Endodermal cell (in vitro differentiated cells): ENCODE data around the gene RAET1E. TPM values are rescaled to one million over a fixed set of nuclear protein-coding genes. Genes with fewer than 3 reads are reported as not detected.
"Not testable (repeated sequence)": the region's sequence is repeated elsewhere in the genome, so short reads cannot be mapped to it uniquely, and the experiment has no call there.

Experiments
- DNase-seq: peaks from one replicate; pipeline ENCODE4 v3.0.0-alpha.2; 2017
- H3K27ac ChIP-seq: 2 replicates; pipeline ENCODE4 v1.5.1; 2013; ENCODE audit warnings: mild to moderate bottlenecking, low read depth, low read length, moderate library complexity
- H3K27me3 ChIP-seq: 2 replicates; pipeline ENCODE4 v1.6.1; 2013; ENCODE audit warnings: mild to moderate bottlenecking, low read length, moderate library complexity; ENCODE audit not compliant: insufficient read depth, control insufficient read depth, poor library complexity, severe bottlenecking
- H3K36me3 ChIP-seq: 2 replicates; pipeline ENCODE4 v1.7.0; 2013; ENCODE audit warnings: mild to moderate bottlenecking, low read length, moderate library complexity; ENCODE audit not compliant: control insufficient read depth, insufficient read depth
- H3K4me1 ChIP-seq: one replicate; pipeline ENCODE4 v1.7.0; 2013; ENCODE audit warnings: low read length; ENCODE audit not compliant: control insufficient read depth, insufficient read depth
- H3K4me3 ChIP-seq: 2 replicates; pipeline ENCODE4 v1.5.1; 2013; ENCODE audit warnings: mild to moderate bottlenecking, low read length, moderate library complexity
- H3K9ac ChIP-seq: 2 replicates; pipeline ENCODE4 v1.6.1; 2013; ENCODE audit warnings: mild to moderate bottlenecking, low read length, moderate library complexity; ENCODE audit not compliant: poor library complexity, severe bottlenecking; ENCODE audit errors: extremely low read depth
- H3K9me3 ChIP-seq: 2 replicates; pipeline ENCODE4 v1.6.1; 2013; ENCODE audit warnings: mild to moderate bottlenecking, low read length, moderate library complexity; ENCODE audit not compliant: control insufficient read depth
- H3K27ac Mint-ChIP-seq: 2 replicates; pipeline ENCODE4 v1.8.0; 2020; ENCODE audit warnings: mixed read lengths
- H3K27me3 Mint-ChIP-seq: 2 replicates; pipeline ENCODE4 v1.8.0; 2021; ENCODE audit warnings: mild to moderate bottlenecking, mixed read lengths; ENCODE audit not compliant: insufficient read depth
- H3K36me3 Mint-ChIP-seq: 2 replicates; pipeline ENCODE4 v1.8.0; 2020; ENCODE audit warnings: low read depth, mixed read lengths
- H3K4me1 Mint-ChIP-seq: 2 replicates; pipeline ENCODE4 v1.8.0; 2020; ENCODE audit warnings: mixed read lengths
- H3K4me3 Mint-ChIP-seq: 2 replicates; pipeline ENCODE4 v1.8.0; 2020; ENCODE audit warnings: mild to moderate bottlenecking, moderate library complexity, mixed read lengths
- H3K9me3 Mint-ChIP-seq: 2 replicates; pipeline ENCODE4 v1.8.0; 2020; ENCODE audit warnings: mild to moderate bottlenecking, mixed read lengths
- CTCF ChIP-seq: fragments of 200-600 bp; sonication (generic); conservative IDR thresholded peaks from 2 replicates; pipeline ENCODE4 v1.5.0; 2021; ENCODE audit warnings: antibody characterized with exemption, mild to moderate bottlenecking
- WGBS, 2 experiments: methylation state at CpG; one replicate each; pipeline versions ENCODE4 v1.1.5 to v1.1.7; 2013; ENCODE audit warnings: missing lambda C conversion rate in 2 of 2, mixed read lengths in 1 of 2; ENCODE audit not compliant: insufficient coverage in 1 of 2, insufficient read length in 1 of 2; 5-methylcytosine and 5-hydroxymethylcytosine counted together
- total RNA-seq, 2 donors: library from RNA; stranded (reverse); fragmentation: NEBNext Ultra II Directional in 1 of 2; extraction: Animal tissue kit (Norgen Biotek cat#: 25700) in 1 of 2; gene quantifications; 2 replicates in 1 of 2; 3 replicates in 1 of 2; pipeline ENCODE4 v1.2.1, GENCODE V29; 2021

Gene RAET1E
- total RNA-seq, 2 donors from 2014 or later = not detected

DNA sequence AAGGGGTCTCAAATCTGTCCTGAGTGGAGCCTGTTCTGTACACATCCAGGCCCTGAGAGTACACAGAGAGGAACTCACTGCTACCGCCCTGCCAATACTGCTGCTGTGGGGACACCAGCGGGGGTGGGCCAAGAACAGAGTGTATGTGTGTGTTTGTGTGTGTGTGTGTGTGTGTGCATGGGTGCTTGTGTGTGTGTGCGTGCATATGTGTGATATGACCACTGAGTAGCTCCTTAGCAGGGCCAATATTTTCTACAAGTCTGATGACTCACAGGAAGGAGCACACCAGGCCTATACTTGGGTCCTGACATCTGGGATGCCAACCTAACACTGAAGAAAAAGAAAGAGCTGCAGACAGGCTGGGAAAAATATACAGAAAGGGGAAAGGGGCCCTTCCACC is 1.4 kb downstream of the RAET1E start:
- Histone ChIP-seq H3K27ac (no peak overlapping the region), H3K4me1 (no peaks in the 10 kb centered on the region), H3K36me3 (no peaks in the 10 kb centered on the region), H3K9ac (no peak overlapping the region), H3K27me3 (peaks cover 7% of the 10 kb centered on the region), H3K9me3 (no peaks in the 10 kb centered on the region), H3K4me3 (no peak overlapping the region)
- DNase-seq = no peak
- no peak overlapping the region for H3K4me3 Mint-ChIP-seq
- H3K27ac Mint-ChIP-seq = no peak overlapping the region
- H3K9me3 Mint-ChIP-seq = no peaks in the 10 kb centered on the region
- WGBS, 2 experiments = 82% methylated on average over 3 of the region's 3 CpGs; no CpG with 5 or more reads in 1 of the 2 experiments
- peaks cover 8% of the 10 kb centered on the region for H3K4me1 Mint-ChIP-seq
- peaks cover 51% of the 10 kb centered on the region for H3K27me3 Mint-ChIP-seq
- H3K36me3 Mint-ChIP-seq = no peaks in the 10 kb centered on the region
- TF ChIP-seq CTCF = no peak

GRCh38 chr6:149895833-149896271 is 2.1 kb downstream of the RAET1E start:
- no peaks in the 10 kb centered on the region for H3K36me3 Mint-ChIP-seq
- DNase-seq = no peak
- no peak overlapping the region for H3K9ac ChIP-seq
- no peaks in the 10 kb centered on the region for H3K4me1 ChIP-seq
- no peaks in the 10 kb centered on the region for H3K9me3 ChIP-seq
- 83 to 89% methylated on average over 5 of the region's 5 CpGs for whole genome bisulfite sequencing, 2 experiments
- H3K36me3 ChIP-seq = no peaks in the 10 kb centered on the region
- no peak overlapping the region for H3K27ac Mint-ChIP-seq
- peaks cover 7% of the 10 kb centered on the region for H3K27me3 ChIP-seq
- peaks cover 8% of the 10 kb centered on the region for H3K4me1 Mint-ChIP-seq
- H3K27me3 Mint-ChIP-seq = peaks cover 51% of the 10 kb centered on the region
- H3K9me3 Mint-ChIP-seq = no peaks in the 10 kb centered on the region
- no peak for TF ChIP-seq CTCF
- no peak overlapping the region for H3K4me3 ChIP-seq
- H3K4me3 Mint-ChIP-seq = no peak overlapping the region
- no peak overlapping the region for H3K27ac ChIP-seq

GRCh38 chr6:149895048-149895590 is 2.8 kb downstream of the RAET1E start:
- peak; percentile 65 for DNase-seq
- Mint-ChIP-seq H3K9me3 (no peaks in the 10 kb centered on the region), H3K27ac (no peak overlapping the region), H3K36me3 (no peaks in the 10 kb centered on the region), H3K4me3 (no peak overlapping the region), H3K4me1 (peaks cover 8% of the 10 kb centered on the region), H3K27me3 (peaks cover 55% of the 10 kb centered on the region)
- WGBS, 2 experiments = 65 to 76% methylated on average over 7 of the region's 7 CpGs
- no peaks in the 10 kb centered on the region for H3K9me3 ChIP-seq
- H3K36me3 ChIP-seq = no peaks in the 10 kb centered on the region
- no peak overlapping the region for H3K27ac ChIP-seq
- TF ChIP-seq CTCF = no peak
- H3K4me3 ChIP-seq = no peak overlapping the region
- peaks cover 7% of the 10 kb centered on the region for H3K27me3 ChIP-seq
- no peaks in the 10 kb centered on the region for H3K4me1 ChIP-seq
- no peak overlapping the region for H3K9ac ChIP-seq

- not testable (repeated sequence) for H3K36me3 Mint-ChIP-seq, DNase-seq, H3K4me1 ChIP-seq, H3K9ac ChIP-seq, H3K4me3 Mint-ChIP-seq, H3K36me3 ChIP-seq, H3K27ac Mint-ChIP-seq, H3K9me3 Mint-ChIP-seq, H3K4me1 Mint-ChIP-seq, H3K27ac ChIP-seq, H3K27me3 ChIP-seq, H3K4me3 ChIP-seq, H3K9me3 ChIP-seq
- H3K27me3 Mint-ChIP-seq = peaks cover 54% of the 10 kb centered on the region
- 73 to 83% methylated on average over 4 to 6 of the region's 6 CpGs for WGBS, 2 experiments
These were observed 6.0 kb downstream of the RAET1E start for GRCh38 chr6:149891864-149892263.
